Measurements from ENCODE around the gene STK17B. TPM values are rescaled to one million over a fixed set of nuclear protein-coding genes. Genes with fewer than 3 reads are reported as not detected.

Gene STK17B
- total and polyA plus RNA-seq, 2 experiments from 2014 or later = 5.7 to 13.7 TPM

DNA sequence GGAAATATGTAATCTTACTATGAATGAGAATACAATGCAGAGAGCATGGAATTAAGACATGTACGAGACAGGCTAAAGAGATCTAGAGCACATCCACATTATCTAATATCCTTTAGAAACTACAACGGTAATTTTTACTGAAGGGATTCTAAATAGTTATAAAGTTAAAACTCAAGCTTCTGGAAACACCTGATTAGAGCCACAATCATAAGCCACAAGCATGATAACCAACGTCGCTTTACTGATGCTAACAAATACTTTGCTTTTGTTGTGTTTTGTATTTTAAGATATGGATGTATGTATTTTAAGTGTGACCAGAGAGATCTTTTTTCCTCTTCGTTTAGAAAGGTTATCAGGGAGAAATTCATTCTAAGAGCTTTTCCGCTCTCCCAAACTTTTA is 44.0 kb upstream of the STK17B start:
- Mint-ChIP-seq H3K9me3 (no peaks in the 10 kb centered on the region), H3K27ac (no peak overlapping the region), H3K27me3 (ENCODE audit: insufficient read depth, low read depth, poor library complexity) (no peaks in the 10 kb centered on the region), H3K4me1 (peaks cover 12% of the 10 kb centered on the region), H3K4me3 (no peak overlapping the region), H3K36me3 (ENCODE audit: low read depth) (0 out of 3 replicates have a peak, but pooled peaks cover 3% of the 10 kb centered on the region)
- Histone ChIP-seq H3K79me2 (replicated peaks; ENCODE audit: insufficient read depth) (no peaks in the 10 kb centered on the region), H3K27ac (ENCODE audit: low read depth) (no peak overlapping the region), H2AFZ (no peak overlapping the region), H3K4me2 (no peak overlapping the region), H3K36me3 (ENCODE audit: insufficient read depth) (no peaks in the 10 kb centered on the region), H3F3A (replicated peaks; ENCODE audit: low read depth) (no peaks in the 10 kb centered on the region), H4K20me1 (replicated peaks; ENCODE audit: insufficient read depth) (no peaks in the 10 kb centered on the region), H3K4me1 (ENCODE audit: insufficient read depth) (peaks cover 8% of the 10 kb centered on the region; the same call in 1 of the 2 replicates), H3K9me2 (ENCODE audit: insufficient read depth) (peaks cover 4% of the 10 kb centered on the region; the same call in 1 of the 2 replicates), H3K4me3 (no peak overlapping the region), H3K27me3 (ENCODE audit: insufficient read depth) (no peaks in the 10 kb centered on the region)
- no peak for ATAC-seq
- DNase-seq (ENCODE audit: low spot score) = no peak
- no peak for TF ChIP-seq STAT1 (IDR thresholded peaks at IDR 0.05; ENCODE audit: unreplicated experiment)
- TF ChIP-seq CREB1 (CRISPR knock-in tag; IDR thresholded peaks at IDR 0.05; ENCODE audit: low read depth) = no peak
- TF ChIP-seq EZH2phosphoT487 (IDR thresholded peaks at IDR 0.05; ENCODE audit: unreplicated experiment) = no peak
- TF ChIP-seq, protein P1, sequence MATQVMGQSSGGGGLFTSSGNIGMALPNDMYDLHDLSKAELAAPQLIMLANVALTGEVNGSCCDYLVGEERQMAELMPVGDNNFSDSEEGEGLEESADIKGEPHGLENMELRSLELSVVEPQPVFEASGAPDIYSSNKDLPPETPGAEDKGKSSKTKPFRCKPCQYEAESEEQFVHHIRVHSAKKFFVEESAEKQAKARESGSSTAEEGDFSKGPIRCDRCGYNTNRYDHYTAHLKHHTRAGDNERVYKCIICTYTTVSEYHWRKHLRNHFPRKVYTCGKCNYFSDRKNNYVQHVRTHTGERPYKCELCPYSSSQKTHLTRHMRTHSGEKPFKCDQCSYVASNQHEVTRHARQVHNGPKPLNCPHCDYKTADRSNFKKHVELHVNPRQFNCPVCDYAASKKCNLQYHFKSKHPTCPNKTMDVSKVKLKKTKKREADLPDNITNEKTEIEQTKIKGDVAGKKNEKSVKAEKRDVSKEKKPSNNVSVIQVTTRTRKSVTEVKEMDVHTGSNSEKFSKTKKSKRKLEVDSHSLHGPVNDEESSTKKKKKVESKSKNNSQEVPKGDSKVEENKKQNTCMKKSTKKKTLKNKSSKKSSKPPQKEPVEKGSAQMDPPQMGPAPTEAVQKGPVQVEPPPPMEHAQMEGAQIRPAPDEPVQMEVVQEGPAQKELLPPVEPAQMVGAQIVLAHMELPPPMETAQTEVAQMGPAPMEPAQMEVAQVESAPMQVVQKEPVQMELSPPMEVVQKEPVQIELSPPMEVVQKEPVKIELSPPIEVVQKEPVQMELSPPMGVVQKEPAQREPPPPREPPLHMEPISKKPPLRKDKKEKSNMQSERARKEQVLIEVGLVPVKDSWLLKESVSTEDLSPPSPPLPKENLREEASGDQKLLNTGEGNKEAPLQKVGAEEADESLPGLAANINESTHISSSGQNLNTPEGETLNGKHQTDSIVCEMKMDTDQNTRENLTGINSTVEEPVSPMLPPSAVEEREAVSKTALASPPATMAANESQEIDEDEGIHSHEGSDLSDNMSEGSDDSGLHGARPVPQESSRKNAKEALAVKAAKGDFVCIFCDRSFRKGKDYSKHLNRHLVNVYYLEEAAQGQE (IDR thresholded peaks at IDR 0.05; ENCODE audit: unreplicated experiment) = no peak
- TF ChIP-seq POLR2AphosphoS5 (IDR thresholded peaks at IDR 0.05; ENCODE audit: low read depth) = no peak
- TF ChIP-seq JUNB (IDR thresholded peaks at IDR 0.05; ENCODE audit: unreplicated experiment) = no peak
- no peak for TF ChIP-seq ZNF114 (CRISPR knock-in tag; IDR thresholded peaks at IDR 0.05)
- TF ChIP-seq, protein P2, sequence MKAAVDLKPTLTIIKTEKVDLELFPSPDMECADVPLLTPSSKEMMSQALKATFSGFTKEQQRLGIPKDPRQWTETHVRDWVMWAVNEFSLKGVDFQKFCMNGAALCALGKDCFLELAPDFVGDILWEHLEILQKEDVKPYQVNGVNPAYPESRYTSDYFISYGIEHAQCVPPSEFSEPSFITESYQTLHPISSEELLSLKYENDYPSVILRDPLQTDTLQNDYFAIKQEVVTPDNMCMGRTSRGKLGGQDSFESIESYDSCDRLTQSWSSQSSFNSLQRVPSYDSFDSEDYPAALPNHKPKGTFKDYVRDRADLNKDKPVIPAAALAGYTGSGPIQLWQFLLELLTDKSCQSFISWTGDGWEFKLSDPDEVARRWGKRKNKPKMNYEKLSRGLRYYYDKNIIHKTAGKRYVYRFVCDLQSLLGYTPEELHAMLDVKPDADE (IDR thresholded peaks at IDR 0.05) = no peak
- TF ChIP-seq ZNF331 (CRISPR knock-in tag; IDR thresholded peaks at IDR 0.05; ENCODE audit: low read depth) = no peak
- TF ChIP-seq, protein P3, sequence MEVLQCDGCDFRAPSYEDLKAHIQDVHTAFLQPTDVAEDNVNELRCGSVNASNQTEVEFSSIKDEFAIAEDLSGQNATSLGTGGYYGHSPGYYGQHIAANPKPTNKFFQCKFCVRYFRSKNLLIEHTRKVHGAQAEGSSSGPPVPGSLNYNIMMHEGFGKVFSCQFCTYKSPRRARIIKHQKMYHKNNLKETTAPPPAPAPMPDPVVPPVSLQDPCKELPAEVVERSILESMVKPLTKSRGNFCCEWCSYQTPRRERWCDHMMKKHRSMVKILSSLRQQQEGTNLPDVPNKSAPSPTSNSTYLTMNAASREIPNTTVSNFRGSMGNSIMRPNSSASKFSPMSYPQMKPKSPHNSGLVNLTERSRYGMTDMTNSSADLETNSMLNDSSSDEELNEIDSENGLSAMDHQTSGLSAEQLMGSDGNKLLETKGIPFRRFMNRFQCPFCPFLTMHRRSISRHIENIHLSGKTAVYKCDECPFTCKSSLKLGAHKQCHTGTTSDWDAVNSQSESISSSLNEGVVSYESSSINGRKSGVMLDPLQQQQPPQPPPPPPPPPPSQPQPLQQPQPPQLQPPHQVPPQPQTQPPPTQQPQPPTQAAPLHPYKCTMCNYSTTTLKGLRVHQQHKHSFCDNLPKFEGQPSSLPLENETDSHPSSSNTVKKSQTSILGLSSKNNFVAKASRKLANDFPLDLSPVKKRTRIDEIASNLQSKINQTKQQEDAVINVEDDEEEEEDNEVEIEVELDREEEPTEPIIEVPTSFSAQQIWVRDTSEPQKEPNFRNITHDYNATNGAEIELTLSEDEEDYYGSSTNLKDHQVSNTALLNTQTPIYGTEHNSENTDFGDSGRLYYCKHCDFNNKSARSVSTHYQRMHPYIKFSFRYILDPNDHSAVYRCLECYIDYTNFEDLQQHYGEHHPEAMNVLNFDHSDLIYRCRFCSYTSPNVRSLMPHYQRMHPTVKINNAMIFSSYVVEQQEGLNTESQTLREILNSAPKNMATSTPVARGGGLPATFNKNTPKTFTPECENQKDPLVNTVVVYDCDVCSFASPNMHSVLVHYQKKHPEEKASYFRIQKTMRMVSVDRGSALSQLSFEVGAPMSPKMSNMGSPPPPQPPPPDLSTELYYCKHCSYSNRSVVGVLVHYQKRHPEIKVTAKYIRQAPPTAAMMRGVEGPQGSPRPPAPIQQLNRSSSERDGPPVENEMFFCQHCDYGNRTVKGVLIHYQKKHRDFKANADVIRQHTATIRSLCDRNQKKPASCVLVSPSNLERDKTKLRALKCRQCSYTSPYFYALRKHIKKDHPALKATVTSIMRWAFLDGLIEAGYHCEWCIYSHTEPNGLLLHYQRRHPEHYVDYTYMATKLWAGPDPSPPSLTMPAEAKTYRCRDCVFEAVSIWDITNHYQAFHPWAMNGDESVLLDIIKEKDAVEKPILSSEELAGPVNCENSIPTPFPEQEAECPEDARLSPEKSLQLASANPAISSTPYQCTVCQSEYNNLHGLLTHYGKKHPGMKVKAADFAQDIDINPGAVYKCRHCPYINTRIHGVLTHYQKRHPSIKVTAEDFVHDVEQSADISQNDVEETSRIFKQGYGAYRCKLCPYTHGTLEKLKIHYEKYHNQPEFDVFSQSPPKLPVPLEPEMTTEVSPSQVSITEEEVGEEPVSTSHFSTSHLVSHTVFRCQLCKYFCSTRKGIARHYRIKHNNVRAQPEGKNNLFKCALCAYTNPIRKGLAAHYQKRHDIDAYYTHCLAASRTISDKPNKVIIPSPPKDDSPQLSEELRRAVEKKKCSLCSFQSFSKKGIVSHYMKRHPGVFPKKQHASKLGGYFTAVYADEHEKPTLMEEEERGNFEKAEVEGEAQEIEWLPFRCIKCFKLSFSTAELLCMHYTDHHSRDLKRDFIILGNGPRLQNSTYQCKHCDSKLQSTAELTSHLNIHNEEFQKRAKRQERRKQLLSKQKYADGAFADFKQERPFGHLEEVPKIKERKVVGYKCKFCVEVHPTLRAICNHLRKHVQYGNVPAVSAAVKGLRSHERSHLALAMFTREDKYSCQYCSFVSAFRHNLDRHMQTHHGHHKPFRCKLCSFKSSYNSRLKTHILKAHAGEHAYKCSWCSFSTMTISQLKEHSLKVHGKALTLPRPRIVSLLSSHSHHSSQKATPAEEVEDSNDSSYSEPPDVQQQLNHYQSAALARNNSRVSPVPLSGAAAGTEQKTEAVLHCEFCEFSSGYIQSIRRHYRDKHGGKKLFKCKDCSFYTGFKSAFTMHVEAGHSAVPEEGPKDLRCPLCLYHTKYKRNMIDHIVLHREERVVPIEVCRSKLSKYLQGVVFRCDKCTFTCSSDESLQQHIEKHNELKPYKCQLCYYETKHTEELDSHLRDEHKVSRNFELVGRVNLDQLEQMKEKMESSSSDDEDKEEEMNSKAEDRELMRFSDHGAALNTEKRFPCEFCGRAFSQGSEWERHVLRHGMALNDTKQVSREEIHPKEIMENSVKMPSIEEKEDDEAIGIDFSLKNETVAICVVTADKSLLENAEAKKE (CRISPR knock-in tag; IDR thresholded peaks at IDR 0.05) = no peak
- no peak for TF ChIP-seq EZH2 (IDR thresholded peaks at IDR 0.05; ENCODE audit: low read depth, unreplicated experiment)
- TF ChIP-seq NANOG (IDR thresholded peaks at IDR 0.05; ENCODE audit: borderline replicate concordance) = no peak
- TF ChIP-seq, protein P4, sequence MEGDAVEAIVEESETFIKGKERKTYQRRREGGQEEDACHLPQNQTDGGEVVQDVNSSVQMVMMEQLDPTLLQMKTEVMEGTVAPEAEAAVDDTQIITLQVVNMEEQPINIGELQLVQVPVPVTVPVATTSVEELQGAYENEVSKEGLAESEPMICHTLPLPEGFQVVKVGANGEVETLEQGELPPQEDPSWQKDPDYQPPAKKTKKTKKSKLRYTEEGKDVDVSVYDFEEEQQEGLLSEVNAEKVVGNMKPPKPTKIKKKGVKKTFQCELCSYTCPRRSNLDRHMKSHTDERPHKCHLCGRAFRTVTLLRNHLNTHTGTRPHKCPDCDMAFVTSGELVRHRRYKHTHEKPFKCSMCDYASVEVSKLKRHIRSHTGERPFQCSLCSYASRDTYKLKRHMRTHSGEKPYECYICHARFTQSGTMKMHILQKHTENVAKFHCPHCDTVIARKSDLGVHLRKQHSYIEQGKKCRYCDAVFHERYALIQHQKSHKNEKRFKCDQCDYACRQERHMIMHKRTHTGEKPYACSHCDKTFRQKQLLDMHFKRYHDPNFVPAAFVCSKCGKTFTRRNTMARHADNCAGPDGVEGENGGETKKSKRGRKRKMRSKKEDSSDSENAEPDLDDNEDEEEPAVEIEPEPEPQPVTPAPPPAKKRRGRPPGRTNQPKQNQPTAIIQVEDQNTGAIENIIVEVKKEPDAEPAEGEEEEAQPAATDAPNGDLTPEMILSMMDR (conservative IDR thresholded peaks at IDR 0.05; ENCODE audit: low read depth in 2 of 2) = no peak

Measured in GM23338 (cell line).